NCI-H748 (cell line): ENCODE results near the gene DCAF4.

Source experiments
- DNase-seq: peaks from one replicate; lab custom pipeline; 2025; ENCODE audit not compliant: unreplicated experiment; lab: John Stamatoyannopoulos, UW

The DCAF4 gene

GRCh38 chr14:72894323-72894622 is 32.0 kb upstream of the DCAF4 start:
- no peak for DNase-seq

GRCh38 chr14:72894623-72895378 is 31.5 kb upstream of the DCAF4 start:
- peak; percentile 25 for DNase-seq

- DNase-seq, result no peak
Measured at GRCh38 chr14:72898448-72898847, 27.8 kb upstream of the DCAF4 start.

GRCh38 chr14:72901361-72901760 is 24.9 kb upstream of the DCAF4 start:
- DNase-seq, result no peak

GRCh38 chr14:72902801-72903530 is 23.3 kb upstream of the DCAF4 start:
- DNase-seq, result no peak

- no peak for DNase-seq
Measured at GRCh38 chr14:72903716-72904115, 22.5 kb upstream of the DCAF4 start.

GRCh38 chr14:72904218-72904617 is 22.0 kb upstream of the DCAF4 start:
- DNase-seq, result no peak

- peak; percentile 58 for DNase-seq
Measured at GRCh38 chr14:72904840-72905561, 21.3 kb upstream of the DCAF4 start.

GRCh38 chr14:72906316-72906715 is 19.9 kb upstream of the DCAF4 start:
- DNase-seq, result no peak

- DNase-seq, result no peak
Measured at GRCh38 chr14:72906879-72907278, 19.4 kb upstream of the DCAF4 start.

GRCh38 chr14:72907886-72908285 is 18.4 kb upstream of the DCAF4 start:
- DNase-seq, result no peak

- DNase-seq, result no peak
Measured at GRCh38 chr14:72909163-72909562, 17.1 kb upstream of the DCAF4 start.

- DNase-seq, result no peak
Measured at GRCh38 chr14:72913809-72914208, 12.5 kb upstream of the DCAF4 start.

- DNase-seq, result no peak
Measured at GRCh38 chr14:72916174-72916573, 10.1 kb upstream of the DCAF4 start.

- DNase-seq, result no peak
Measured at GRCh38 chr14:72917094-72917802, 9.0 kb upstream of the DCAF4 start.

GRCh38 chr14:72920008-72920407 is 6.3 kb upstream of the DCAF4 start:
- no peak for DNase-seq

- no peak for DNase-seq
Measured at GRCh38 chr14:72921396-72921795, 4.9 kb upstream of the DCAF4 start.

- peak; percentile 45 for DNase-seq
Measured at GRCh38 chr14:72924337-72924736, 1.9 kb upstream of the DCAF4 start.

- DNase-seq, result no peak
Measured at GRCh38 chr14:72925171-72925759, 999 bp upstream of the DCAF4 start.

- DNase-seq, result no peak
Measured at GRCh38 chr14:72925815-72926291, 411 bp upstream of the DCAF4 start.

- no peak for DNase-seq
Measured at GRCh38 chr14:72928872-72929271, 2.6 kb downstream of the DCAF4 start.
